ENCODE measurements around the gene PHF19.

Gene PHF19

DNA sequence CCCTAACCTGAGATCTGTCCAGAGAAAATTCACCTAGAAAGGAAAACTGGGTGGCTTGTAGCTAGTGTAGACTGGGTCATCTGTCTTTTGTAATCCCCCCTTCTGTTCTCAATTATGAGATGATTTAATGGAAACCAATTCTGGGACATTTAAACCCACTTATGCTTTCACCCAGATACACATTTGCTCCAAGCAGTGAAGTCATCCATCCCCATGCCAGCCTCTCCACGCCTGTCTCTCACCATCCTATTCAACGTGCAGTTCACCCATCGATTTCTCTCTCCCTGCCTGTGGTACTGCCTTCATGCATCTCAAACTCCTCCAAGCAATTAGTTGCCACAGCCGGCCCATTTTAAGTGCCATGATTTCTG lies 1.8 kb downstream of the PHF19 start:
- in situ Hi-C loops (cut with HindIII; ENCODE audit: low sequenced_read_pairs): loop anchor here (5.0 kb wide), 1 partner anchor 52 kb away; the partner anchor contains the start of gene TRAF1

DNA sequence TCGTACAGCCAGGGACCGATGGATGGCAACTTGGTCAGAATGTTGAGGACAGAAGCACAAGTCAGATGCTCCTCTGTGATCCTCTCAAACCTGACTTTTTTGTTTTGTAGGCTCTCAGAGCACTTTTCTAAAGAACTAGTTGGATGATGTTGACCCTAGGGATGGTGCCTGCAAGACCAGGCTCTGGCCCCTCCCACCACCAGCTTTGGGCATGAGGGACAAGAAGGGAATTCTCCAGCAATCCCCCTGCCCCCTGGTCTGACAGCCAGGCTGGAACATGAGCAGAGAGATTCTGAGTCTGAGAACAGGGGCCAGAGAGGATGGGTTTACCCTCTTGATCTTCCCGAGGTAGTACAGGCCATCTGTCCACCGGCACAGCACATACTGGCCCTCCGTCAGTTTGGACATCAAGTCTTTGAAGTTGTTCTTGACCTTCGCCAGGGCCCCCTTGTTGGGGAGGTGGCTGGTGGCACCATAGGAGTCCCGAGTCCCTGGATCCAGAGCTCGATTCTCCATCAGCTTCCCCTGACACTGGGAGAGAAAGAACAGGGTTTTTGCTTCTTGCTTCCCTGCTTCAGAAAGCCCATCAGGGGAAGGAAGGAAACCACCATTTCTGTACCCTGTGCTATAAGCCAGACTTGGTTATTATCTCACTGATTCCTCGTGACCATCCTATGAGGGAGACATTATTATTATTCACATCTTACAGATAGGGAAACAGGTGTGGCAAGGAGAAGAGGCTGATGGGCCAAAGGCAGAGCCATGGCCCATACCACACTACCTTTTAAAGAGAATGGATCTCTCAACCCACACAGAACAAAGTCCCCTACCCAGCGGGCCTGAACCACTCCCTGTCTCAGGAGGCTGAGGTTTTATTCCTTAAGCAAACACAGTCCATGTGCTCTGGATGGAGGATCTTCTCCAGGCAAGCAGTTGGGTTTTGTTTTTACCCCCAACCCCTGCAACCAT lies 2.5 kb downstream of the PHF19 start:
- in situ Hi-C loops (cut with HindIII; ENCODE audit: low sequenced_read_pairs): loop anchor here (5.0 kb wide), 1 partner anchor 53 kb away; the partner anchor contains the start of gene TRAF1

DNA sequence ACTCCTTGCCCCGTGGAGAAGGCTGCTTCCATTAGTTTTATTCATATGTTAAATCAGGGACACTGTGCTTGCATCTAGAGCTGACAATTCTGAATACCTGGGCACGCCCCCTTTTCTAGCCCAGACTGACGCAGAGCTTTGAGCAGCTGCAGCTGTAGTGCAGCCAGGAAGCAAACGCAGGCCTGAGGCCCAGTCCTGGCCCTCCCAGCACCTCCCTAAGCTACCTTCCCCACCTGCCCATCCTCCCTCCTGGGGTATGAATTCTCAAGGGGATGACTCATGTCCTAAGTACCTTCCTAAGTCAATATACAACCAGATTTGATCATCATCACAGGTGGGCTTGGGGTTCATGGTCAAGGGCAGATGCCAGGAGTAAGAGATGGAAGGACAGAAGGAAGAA lies 3.5 kb downstream of the PHF19 start:
- in situ Hi-C loops (cut with HindIII; ENCODE audit: low sequenced_read_pairs): no loop called here

DNA sequence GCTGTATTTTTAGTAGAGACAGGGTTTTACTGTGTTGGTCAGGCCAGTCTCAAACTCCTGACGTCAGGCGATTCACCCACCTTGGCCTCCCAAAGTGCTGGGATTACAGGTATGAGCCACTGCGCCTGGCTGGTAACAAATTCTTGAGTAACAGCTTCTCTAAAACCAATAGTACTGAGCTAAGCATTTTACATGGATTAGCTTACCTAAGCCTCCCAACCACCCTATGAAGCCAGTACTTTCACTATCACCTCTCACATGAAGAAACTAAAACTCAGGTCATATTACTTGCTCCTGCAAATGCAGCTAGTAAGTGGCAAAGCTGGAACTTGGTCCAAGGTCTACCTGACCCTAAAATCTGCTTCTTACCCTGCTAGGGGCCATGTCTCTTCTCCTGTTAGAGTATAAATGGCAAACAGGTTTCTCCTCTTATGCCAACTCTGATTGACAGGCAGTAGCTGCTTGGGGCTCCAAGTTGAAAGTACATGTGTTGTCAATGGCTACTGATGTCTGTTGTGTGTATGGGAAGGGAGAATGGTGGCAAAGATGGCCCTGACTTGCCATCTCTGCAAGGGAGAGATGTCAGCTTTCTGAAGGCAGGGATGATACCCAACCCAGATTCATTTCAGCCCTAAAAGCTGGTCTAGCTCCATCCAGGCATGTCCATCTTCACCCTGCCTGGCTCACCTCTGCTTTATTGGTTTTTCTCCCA lies 4.0 kb downstream of the PHF19 start:
- in situ Hi-C loops (cut with HindIII; ENCODE audit: low sequenced_read_pairs): no loop called here

DNA sequence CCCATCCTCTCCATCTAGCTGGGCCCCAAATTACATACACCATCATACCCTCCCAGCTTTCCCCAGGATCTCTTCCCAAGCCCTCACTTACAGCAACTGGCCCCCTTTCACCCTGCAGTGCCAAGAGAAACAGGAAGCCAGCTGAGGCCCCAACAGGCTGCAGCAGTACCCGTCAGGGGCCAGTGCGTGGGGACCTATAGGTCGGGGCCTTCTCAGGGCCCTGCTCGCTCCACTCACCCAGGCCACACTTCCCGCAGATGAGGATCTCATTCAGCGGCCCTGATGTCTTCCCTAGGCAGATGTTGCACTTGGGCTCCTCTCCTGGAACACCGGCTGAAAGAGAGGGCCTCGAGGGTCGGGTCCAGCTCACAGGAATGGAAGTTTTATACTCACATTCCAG lies 6.8 kb downstream of the PHF19 start:
- in situ Hi-C loops (cut with HindIII; ENCODE audit: low sequenced_read_pairs): no loop called here

DNA sequence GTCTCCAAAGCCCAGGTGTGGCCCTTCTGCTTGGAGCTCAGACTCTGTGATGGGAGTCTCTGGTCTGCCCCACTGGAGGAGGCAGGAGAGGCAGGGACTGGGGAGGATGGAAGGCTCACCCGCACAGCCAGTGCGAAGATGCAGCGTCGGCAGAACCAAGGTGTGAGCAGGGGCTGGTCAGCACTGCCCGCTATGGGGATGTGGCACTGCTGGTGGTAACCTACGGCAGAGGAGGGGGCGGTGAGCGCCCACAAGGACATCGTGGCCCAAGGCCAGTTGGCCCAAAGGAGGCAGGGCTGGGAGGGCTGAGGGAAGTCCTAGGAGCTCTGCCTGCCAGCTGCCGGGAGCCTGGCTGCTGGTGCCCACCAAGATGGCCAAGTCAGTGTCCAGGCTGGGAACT lies 7.3 kb downstream of the PHF19 start:
- in situ Hi-C loops (cut with HindIII; ENCODE audit: low sequenced_read_pairs): no loop called here

DNA sequence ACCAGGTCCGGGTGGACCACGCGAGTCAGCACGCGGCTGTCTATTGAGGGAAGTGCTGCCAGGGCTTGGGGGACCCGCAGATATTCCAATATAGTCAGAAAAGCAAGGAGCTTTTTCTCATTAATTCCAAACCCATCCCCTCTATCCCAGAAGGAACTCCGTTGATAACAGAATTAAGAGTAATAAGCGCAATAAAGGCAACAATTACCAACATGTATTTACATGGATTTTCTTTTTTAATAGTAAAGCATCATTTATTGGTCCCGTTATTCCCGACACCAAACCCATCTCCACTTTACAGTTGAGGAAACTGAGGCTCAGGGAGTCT lies 7.7 kb downstream of the PHF19 start:
- in situ Hi-C loops (cut with HindIII; ENCODE audit: low sequenced_read_pairs): no loop called here

DNA sequence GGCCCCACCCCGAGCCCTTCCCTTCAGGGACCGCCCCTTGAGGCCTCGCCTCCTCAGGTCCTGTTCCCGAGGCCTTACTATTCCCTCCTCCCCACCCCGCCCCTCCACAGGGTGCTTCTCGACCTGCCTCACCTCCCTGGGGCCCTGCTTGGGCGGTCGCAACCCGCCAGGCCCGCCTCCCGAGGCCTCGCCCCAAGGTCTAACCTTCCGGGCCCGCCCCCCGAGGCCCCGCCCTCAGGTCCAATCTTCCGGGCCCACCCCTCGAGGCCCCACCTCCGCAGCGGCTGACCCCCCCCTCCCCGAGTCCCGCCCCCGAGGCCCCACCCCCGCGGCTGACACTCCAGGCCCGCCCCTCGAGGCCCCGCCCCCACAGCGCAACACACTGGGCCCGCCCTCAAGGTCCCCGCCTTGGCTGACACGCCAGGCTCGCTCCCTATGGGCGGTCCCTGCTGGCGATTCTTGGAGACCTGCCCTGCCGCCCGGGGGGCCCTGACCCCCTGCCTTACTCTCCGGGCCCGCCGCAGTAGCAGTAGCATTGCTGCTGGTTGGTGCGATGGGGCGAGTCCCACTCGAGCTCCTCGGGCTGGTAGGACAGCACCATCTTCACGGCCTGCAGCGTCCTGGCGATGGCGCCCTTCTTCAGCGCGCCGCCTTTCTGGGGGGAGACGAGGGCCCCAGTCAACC lies 8.2 kb downstream of the PHF19 start:
- in situ Hi-C loops (cut with HindIII; ENCODE audit: low sequenced_read_pairs): no loop called here

DNA sequence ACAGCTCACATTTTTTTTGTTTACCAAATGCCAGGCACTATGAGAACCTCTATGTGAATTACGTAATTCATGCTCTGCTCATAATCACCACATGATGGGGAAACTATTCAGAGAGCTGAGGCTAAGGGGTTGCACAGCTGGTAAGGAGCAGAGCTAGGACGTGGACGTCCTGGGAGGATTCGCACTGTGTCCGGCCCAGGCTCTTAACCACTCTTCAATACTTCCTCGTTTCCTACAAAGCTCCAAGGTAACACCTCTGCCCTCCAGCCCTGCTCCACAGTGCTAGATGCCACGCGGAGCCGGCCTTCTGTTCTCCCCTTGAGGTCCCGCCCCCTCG lies 8.7 kb downstream of the PHF19 start:
- in situ Hi-C loops (cut with HindIII; ENCODE audit: low sequenced_read_pairs): no loop called here

DNA sequence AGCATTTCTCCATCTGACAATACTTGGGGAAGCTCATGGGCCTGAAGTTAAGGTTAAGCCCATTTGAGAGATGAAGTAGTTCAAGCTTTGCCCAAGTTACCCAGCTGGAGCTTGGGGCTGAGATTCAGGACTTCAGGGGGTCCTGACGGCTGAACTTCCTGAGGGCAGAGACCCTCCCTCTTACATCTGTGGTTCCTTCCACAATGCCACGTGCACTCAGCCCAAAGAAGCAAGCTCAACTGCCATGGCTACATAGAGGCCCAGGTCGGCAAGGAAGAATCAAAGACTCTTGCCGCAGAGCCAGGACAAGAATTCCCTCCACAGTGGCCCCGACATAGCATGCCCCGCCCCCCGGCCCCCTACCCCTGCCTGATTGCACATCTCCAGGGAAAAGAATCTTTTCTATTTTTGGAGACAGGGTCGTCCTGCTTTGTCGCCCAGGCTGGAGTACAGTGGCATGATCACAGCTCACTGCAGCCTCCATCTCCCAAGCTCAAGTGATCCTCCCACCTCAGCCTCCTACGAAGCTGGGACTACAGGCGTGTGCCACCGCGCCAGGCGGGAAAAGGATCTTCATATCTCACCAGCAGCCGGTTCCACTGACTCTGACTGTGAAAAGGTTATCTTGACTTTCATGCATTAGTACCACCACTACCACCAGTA lies 9.2 kb downstream of the PHF19 start:
- in situ Hi-C loops (cut with HindIII; ENCODE audit: low sequenced_read_pairs): no loop called here

DNA sequence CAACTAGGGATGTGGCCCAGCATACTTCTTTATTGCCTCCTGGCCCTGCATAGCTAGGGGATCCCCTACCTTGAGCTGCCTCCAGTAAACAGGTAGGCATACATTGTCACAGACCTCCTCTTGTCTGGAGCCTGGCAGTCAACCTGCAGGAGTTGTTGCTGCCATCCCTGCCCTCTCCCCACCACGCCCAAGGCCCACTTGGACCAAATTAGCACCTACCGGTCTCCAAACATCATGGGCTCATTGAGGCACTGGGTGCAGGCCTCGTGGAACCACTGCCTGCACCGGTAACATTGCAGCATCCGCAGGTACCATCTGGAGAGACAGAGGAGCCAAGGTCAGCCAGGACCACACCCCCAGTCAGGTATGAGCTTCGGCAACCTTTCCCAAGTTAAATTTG lies 10.3 kb downstream of the PHF19 start:
- in situ Hi-C loops (cut with HindIII; ENCODE audit: low sequenced_read_pairs): no loop called here

DNA sequence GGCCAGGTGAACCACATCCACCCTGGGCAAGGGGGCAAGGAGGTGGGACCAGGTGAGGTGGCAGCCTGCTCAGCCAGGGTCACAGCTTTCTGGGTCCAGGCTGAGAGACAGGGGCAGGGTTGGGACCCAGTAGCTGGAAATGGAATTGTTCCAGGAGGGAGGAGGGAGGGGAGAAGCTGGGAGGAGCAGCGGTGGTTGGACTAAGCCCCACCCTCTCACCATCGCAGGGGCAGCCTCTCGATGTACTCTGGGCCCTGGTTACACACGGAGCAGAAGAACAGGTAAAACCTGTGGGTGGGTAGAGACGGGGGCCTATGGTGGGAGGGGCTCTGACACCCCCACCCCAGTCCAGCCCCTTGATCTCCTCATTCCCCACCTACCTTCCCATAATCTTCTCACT lies 11.2 kb downstream of the PHF19 start:
- in situ Hi-C loops (cut with HindIII; ENCODE audit: low sequenced_read_pairs): no loop called here

DNA sequence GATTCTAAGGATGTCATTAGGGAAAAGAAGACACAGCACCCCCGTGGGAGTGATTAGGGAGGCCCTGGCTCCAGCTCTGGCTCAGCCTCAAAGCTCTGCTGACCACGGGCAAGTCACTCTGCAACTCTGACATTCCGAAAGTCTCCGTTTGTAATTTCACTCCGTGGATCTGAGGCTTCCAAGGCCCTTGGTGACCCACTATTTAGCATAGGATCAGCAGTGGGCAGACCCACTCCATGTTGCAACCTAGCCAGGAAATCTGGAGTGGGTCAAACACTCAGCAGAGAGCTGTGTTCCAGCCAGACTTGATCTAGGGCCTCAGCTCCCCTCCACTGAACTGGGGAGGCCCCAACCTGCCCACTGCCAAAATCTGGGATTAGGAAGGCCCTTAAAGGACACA lies 11.8 kb downstream of the PHF19 start:
- in situ Hi-C loops (cut with HindIII; ENCODE audit: low sequenced_read_pairs): no loop called here

DNA sequence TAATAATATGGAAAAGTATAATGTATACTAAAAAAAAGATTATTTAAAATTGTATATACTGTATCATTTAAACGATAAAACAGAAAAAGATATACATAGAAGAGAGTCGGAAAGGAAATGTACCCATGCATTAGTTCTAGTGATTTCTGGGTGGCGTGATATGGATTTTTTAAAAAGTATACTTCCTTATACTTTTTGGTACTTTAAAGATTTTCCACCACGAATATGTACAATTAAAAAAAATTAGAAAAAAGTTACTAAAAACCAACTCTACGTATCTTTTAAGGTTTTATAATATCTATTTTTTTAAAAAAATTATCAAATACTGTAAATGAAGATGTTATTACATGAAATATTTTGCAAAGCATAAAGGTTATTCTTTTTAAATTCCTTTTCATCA lies 12.3 kb downstream of the PHF19 start:
- in situ Hi-C loops (cut with HindIII; ENCODE audit: low sequenced_read_pairs): no loop called here

DNA sequence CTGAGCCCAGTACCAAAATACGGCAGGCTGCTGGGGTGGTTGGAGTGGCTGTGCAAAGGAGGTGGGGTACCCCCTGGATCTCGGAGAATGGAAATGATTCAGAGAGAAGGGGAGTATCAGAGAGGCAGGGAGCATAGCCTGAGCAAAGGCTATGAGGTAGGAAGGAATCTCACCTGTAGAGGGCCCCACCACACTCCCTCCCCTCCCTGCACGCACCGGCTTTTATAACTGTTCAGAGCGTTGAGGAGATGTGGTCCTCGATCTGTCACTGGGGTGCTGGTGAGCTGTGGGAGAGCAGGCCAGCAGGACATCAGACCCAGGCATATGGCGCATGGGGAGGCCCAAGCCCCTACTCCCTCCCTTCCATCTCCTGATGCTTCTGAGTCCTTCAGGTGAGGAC lies 13.2 kb downstream of the PHF19 start:
- in situ Hi-C loops (cut with HindIII; ENCODE audit: low sequenced_read_pairs): no loop called here

DNA sequence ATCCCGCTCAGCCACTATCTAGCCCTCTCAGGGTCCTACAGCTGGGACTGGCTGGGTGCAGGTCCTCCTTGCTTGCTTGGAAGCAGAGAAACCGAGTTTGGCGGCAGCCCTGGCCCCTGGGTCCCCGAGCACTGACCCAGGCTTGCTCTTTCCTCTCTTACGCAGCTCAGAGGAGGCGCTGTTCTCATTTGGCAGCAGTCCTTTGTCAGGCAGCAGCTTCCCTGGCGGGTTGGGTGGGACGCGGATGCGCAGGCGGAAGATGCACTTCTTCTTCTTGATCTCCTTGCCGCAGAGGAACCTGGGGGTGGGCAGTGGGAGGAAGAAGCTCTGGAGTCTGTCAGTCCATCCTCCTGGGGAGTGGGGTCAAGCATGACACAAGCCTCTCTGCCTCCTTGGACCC lies 14.5 kb downstream of the PHF19 start:
- in situ Hi-C loops (cut with HindIII; ENCODE audit: low sequenced_read_pairs): no loop called here

DNA sequence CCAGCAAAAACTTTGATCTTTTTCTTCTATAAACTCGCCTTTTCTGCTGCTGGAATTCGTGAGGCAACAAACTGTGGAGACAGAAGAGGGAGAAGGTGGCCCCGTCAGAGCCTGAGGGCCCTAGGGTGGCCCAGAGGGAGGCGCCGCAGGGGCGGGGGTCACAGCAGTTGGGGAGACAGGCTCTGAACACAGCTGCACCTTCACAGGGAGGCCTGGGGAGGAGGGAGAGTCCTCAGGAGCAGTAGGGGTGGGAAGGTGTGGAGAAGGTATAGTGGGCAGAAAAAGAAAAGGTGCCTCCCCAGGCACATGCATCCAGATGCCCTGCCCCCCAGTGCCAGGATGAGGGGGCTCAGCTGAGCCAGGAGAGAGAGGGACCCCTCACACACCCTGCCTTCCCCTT lies 15.1 kb downstream of the PHF19 start:
- in situ Hi-C loops (cut with HindIII; ENCODE audit: low sequenced_read_pairs): no loop called here

DNA sequence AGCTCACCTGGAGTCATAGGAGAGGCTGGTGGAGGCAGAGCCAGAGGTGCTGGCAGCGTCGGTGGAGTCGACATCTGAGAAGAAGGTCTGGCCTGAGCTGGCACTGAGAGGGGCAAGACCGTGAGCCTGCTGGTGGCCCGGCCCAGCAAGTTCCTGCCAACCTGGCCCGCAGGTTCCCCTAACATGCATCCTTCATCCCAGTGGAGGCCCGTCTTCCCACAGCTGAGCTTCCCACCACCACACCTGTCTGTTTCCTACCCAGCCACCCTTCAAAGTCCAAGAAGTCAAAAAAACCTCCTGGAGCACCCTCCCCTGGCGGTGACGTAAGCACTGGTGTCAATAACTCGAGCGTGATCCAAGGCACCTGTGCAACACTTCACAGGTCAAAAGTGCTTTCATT lies 16.9 kb downstream of the PHF19 start:
- in situ Hi-C loops (cut with HindIII; ENCODE audit: low sequenced_read_pairs): no loop called here

DNA sequence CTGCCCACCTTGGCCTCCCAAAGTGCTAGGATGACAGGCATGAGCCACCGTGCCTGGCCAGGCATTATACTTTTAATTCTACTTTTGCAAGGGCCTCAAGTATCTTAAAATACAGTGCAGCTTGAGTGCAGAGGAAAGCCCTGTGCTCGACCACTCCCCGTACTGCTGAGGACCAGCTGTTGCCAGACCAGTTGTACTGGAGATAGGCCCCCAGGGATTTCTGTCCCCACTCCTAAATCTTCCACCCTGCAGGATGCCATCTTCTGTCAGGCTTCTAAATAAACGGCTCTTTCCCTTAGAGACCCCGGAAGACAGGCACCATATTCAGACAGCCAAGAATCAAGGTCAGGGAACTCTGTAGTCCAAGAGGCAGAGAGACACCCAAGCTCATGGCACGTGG lies 17.6 kb downstream of the PHF19 start:
- in situ Hi-C loops (cut with HindIII; ENCODE audit: low sequenced_read_pairs): no loop called here

DNA sequence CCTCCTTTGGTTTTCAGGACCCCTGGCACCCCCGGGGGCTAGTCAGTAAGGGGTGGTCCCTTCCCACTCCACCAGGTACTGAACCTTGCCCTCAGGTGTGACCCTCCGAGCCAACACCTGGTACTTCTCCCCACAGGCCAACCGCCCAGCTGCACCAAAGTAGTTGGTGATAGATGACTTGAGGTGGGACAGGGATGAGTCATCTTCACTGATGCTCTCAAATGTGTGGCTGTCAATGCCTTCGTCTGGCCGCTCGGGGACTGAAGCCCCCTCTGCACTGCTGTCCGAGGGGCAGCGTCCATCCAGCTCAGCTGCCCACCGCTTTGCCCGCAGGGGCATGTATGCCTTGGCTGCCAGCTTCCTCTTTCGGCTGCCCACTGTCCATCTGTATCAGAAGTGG lies 19.1 kb downstream of the PHF19 start:
- in situ Hi-C loops (cut with HindIII; ENCODE audit: low sequenced_read_pairs): no loop called here

DNA sequence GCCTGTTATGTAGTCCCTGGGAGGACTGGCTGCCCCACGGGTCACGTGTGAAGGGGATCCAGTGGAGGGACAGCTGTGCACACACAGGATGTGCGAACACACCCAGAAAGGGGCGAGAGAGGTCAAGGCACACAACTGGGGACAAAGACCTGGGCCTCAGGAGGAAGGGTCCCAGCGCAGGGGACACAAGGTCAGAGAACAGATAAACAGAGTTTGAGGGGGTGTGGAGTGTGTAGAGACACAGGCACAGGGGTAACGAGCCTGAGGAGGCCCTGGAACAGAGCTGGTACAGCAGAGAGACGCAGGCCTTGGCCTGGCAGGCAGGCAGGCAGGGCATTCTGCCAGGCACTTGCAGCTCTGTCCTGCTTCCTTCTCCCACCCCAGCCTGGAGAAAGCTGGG lies 19.5 kb downstream of the PHF19 start:
- in situ Hi-C loops (cut with HindIII; ENCODE audit: low sequenced_read_pairs): no loop called here
